CD4-positive, alpha-beta T cell treated with Interleukin-21 for 1 hour (primary cell): ENCODE measurements around the gene HMCN2.

Source experiments
- DNase-seq: peaks from one replicate; pipeline ENCODE4 v3.0.0-alpha.2; 2020

Gene HMCN2, protein sequence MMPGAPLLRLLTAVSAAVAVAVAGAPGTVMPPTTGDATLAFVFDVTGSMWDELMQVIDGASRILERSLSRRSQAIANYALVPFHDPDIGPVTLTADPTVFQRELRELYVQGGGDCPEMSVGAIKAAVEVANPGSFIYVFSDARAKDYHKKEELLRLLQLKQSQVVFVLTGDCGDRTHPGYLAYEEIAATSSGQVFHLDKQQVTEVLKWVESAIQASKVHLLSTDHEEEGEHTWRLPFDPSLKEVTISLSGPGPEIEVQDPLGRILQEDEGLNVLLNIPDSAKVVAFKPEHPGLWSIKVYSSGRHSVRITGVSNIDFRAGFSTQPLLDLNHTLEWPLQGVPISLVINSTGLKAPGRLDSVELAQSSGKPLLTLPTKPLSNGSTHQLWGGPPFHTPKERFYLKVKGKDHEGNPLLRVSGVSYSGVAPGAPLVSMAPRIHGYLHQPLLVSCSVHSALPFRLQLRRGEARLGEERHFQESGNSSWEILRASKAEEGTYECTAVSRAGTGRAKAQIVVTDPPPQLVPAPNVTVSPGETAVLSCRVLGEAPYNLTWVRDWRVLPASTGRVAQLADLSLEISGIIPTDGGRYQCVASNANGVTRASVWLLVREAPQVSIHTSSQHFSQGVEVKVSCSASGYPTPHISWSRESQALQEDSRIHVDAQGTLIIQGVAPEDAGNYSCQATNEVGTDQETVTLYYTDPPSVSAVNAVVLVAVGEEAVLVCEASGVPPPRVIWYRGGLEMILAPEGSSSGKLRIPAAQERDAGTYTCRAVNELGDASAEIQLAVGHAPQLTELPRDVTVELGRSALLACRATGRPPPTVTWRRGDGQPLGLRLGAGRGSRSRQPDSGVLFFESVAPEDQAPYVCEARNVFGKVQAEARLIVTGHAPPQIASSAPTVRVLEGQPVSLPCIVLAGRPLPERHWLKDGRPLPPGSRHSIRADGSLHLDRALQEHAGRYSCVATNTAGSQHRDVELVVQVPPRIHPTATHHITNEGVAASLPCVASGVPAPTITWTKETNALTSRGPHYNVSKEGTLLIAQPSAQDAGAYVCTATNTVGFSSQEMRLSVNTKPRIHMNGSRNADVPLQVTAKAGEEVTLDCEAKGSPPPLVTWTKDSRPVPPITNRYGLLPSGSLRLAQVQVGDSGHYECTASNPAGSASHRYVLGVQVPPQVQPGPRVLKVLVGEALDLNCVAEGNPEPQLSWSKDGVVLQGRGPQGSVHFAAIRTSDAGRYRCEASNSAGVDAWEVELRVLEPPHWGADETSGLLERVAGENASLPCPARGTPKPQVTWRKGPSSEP (N-terminal part only)

GRCh38 chr9:130265431-130266235, at the start of gene HMCN2:
TSS of gene HMCN2 (plus strand) at chr9:130265760. CDS start at chr9:130265879, 119 bp downstream.
- DNase-seq: no peak

DNA sequence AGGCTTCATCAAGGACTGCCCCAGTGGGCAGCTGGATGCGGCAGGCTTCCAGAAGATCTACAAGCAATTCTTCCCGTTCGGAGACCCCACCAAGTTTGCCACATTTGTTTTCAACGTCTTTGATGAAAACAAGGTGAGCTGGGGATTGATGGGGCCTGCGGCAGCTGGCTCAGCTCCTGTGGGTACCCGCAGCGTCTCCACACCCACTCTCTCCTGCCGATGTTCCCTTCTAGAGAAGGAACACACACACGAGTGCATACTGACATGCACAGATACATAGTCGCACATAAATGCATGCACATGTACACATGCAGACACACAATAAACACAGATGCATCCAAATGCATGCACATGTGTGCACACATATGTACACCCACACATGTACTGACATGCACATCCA, 47.7 kb upstream of the HMCN2 start:
- no peak for DNase-seq

- DNase-seq: no peak
Observed at GRCh38 chr9:130219661-130220096, 45.9 kb upstream of the HMCN2 start.

DNA sequence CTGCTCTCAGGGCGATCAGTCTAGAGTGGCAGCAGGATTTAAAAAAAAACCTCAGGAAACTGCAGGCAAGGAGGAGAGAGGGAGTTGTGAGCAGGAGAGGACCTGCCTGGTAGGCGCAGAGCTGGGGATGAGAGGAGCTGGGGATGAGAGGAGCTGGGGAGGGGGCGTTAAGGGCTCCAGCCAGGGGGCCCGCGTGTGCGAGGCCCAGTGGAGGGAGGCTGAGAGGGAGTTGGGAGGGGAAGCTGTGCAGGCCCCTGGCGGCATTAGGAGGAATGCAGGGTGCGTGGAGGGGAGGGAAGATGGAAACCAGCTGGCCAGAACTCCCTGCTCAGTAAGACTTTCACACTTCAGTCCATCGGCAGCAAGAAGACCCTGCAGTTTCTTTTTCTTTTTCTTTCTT, 45.2 kb upstream of the HMCN2 start:
- DNase-seq: no peak

- no peak for DNase-seq
Observed at GRCh38 chr9:130222833-130223232, 42.7 kb upstream of the HMCN2 start.

GRCh38 chr9:130225071-130225470, 40.5 kb upstream of the HMCN2 start:
- no peak for DNase-seq

DNA sequence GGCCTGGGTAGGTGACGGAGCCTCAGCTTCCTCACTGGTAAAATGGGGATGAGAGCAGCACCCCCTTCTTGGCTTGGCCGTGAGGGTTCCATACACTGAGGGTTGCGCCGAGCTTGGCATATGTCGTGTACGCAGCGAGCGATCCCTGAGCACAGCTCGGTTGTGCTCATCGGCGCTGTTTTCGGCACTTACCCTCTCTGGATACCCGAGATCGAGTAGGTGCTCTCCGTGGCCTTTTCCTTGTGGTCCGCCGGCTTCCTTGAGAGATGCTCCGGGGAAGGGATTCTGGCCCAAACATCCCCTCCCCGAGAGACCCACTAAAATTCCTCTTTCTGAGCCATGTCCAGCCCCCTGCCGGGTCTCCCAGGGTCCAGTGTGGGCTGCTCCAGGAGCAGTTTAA, 40.0 kb upstream of the HMCN2 start:
- no peak for DNase-seq

GRCh38 chr9:130226112-130226511, 39.4 kb upstream of the HMCN2 start:
- DNase-seq: no peak

DNA sequence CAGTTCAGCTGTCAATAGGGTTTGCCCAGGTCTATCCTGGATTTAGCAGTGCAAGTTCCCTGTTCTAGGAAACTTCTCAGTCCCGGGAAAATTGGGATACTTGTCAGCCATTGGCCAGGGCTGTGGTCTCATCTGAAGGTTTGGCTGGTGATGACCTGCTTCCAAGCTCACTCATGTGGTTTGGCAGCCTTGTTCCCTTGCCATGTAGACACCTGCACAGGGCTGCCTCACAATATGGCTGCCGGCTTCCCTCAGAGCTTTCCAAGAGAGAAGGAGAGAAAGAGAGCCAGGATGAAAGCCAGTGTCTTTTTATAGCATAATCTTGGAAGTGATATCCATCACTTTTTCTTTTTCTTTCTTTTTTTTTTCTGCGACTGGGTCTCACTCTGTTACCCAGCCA, 37.7 kb upstream of the HMCN2 start:
- no peak for DNase-seq

- DNase-seq: no peak
Observed at GRCh38 chr9:130229759-130230158, 35.8 kb upstream of the HMCN2 start.

- no peak for DNase-seq
Observed at GRCh38 chr9:130230631-130231030, 34.9 kb upstream of the HMCN2 start.

GRCh38 chr9:130232899-130233586, 32.5 kb upstream of the HMCN2 start:
- DNase-seq: no peak

- DNase-seq: no peak
Observed at GRCh38 chr9:130233587-130233945, 32.0 kb upstream of the HMCN2 start.

GRCh38 chr9:130234340-130235260, 31.0 kb upstream of the HMCN2 start:
- DNase-seq: no peak

DNA sequence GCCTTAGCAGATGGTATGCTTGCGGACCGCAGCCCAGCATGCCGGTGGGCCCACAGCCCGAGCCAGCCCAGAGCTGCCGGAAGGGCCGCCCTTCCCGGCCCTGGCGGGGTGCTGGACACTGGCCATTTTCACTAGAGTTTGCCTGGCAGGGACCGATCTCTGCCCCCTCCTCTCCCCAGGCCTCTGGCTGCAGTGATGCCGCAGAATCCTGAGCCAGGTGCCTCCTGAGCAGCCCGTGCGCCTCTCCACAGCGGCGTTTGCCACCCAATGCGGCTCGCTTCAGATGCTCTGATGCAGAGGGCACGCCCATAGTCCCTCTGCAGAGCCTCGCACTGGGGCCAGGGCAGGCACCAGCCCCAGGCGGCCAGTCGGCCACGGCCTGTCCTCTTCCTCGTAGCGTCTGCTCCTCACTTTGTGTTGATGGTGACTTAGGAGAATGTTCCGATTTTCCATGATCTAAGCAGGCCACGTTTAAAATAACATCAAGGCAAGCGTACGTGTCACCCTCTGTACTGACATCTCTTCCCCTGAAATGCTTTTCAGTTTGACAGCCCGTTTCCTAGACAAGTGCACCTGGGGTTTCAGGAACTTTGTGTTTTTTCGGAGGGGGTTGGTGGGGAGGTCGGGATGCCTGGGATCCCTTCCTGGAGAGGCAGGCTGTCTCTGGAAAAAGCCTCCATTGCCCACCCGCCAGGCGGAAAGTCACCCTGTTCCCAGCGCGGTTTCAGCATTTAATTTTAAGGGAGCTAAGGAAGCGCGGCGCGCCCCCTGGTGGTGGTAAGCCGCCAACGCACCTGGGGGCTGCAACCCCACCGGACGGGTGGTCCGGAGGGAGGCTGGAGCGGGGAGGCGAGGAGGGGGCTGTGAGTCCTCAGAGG, 29.8 kb upstream of the HMCN2 start:
- DNase-seq: peak; percentile 65

DNA sequence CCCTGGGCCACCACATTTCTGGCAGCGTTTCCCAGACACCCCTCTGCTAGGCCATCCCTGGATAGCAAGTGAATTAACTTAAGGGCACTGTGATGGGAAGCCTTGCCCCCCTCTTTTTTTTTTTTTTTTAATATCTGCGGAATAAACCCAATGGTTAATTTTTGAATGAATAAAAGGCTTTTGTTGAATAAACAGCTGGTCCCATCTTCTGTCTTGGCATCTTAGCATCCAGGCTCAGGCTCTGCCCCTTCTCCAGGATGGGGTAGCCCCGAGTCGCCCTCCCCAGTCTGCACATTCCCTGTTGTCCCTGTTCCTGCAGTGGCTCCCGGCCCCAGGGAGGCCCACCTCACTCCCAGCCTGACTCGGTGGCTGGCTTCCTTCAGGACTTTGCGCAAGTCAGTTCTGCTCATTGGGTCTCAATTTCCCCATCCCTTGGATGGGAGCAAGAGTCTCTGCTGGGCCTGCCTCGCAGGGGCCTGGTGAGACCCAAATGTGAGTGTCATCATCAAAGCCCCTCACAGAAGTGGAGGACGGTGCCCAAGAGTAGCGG, 29.0 kb upstream of the HMCN2 start:
- DNase-seq: no peak

DNA sequence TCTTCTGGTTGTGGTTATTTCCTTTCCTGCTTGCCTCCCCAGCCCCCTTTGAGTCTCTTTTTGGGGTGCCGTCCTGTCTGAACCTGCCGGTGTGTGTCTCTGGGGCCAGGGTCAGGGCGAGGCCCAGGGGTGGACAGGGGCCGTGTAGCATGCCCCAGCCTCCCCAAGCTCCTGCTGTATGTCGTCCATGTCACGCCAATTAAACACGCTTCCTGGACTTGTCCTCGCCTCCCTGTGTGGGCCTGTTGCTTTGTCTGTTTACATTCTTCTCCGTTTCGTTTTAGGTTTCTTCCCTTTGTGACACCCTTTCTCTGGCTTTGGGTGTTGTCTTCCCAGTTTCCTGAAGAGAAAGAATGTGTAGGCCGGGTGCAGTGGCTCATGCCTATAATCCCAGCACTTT, 28.5 kb upstream of the HMCN2 start:
- DNase-seq: no peak

DNA sequence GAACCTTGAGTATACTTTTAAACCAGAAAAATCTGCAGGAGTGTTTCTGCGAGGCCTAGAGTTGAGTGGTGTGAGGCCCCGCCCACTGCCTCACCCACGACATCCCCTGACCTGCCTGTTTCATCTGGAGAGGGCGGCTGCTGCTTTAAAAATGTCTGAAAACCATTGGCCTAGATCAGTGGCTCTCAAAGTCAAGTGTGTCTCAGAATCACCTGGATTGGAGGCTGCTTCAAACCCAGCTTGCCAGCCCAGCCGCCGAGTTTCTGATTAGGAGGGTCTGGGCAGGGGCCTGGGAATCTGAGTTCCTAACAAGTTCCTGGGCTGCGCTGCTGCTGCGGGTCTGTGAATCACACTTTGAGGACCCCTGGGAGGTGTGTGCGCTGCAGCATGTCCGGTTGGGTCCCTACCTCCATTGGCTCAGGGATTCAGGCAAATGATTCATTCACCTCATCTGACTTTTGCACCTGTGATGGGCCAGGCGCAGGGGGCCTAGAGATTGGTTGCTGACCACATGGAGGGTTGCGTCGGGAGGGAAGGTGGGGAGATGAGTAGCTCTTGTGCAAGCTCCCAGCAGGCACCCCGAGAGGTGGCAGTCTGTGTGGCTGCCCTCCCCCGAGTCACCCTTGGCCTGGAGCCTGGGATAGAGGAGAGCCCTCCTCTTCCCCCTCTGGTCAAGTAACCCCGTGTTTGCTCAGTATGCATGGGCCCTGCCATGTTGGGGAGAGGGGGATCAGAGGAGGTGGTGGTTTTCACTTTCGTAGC, 27.6 kb upstream of the HMCN2 start:
- DNase-seq: no peak

GRCh38 chr9:130239363-130239695, 26.2 kb upstream of the HMCN2 start:
- no peak for DNase-seq
